ENCODE data around the gene OR10D3.
"Not testable (repeated sequence)": the region's sequence is repeated elsewhere in the genome, so short reads cannot be mapped to it uniquely, and the experiment has no call there.

Gene OR10D3

DNA sequence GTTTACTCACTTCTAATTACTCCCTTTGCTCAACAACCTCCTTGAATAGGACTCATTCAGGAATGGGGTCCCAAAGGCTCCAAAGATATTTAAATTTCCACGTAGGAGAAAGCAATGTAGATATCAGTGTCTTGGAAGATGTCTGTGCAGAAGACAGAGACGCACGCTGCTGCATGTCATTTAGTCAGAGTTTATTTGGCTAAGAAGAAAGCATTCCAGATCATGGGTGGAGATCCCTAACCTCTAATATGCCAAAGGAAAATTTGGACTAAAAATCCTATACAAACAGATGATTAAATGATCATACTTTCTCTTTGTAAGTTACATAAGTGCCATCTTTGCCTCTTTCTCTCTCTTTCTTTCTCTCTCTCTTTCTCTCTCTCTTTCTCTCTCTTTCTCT, at the start of gene OR10D3:
Gene OR10D3, plus strand, starts transcription at position 278 of the 400 bp plus-strand sequence. CDS start 1,925 bp downstream, outside the sequence.
- H3K4me1 ChIP-seq (ENCODE audit: insufficient read depth, low read length) = no peaks in the 10 kb centered on the region

GRCh38 chr11:124143034-124143433, 40.1 kb upstream of the OR10D3 start:
- no peaks in the 10 kb centered on the region for H3K9me3 ChIP-seq (ENCODE audit: control insufficient read depth, insufficient read depth, low read length)
- H3K4me1 ChIP-seq (ENCODE audit: insufficient read depth, low read length) = no peaks in the 10 kb centered on the region; the same call in 1 of the 2 replicates
- no peaks in the 10 kb centered on the region for H3K36me3 ChIP-seq (ENCODE audit: insufficient read depth, low read length)
- no peak overlapping the region for H3K9ac ChIP-seq (ENCODE audit: low read depth, low read length)

More for the DNA sequence above, at the start of gene OR10D3:
- Histone ChIP-seq H3K9me3 (ENCODE audit: control insufficient read depth, insufficient read depth, low read length) (no peaks in the 10 kb centered on the region), H3K9ac (ENCODE audit: low read depth, low read length) (no peak within 1 kb of the TSS), H3K36me3 (ENCODE audit: insufficient read depth, low read length) (no peaks in the 10 kb centered on the region)

DNA sequence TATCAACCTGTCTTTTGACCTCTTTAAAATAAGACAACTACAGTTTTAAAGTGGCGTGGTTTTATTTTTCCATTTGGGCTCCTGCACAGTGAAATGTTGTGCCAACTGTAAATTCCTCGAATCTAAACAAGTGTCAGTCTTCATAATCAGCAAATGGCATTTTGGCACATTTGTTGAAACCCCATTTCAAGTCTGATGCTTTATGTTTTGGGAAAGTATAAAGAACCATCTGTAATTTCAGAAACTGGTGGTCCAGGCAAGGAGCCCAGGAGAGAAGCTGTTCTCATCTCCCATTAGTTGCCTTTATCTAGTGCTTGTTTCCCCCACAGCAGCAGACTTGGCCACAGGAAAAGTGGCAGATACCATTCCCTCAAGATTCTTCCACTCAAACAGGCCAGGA, 35.2 kb upstream of the OR10D3 start:
- Histone ChIP-seq H3K4me1 (ENCODE audit: insufficient read depth, low read length) (no peaks in the 10 kb centered on the region; the same call in 1 of the 2 replicates), H3K9me3 (ENCODE audit: control insufficient read depth, insufficient read depth, low read length) (no peaks in the 10 kb centered on the region), H3K9ac (ENCODE audit: low read depth, low read length) (no peak overlapping the region), H3K36me3 (ENCODE audit: insufficient read depth, low read length) (no peaks in the 10 kb centered on the region)

DNA sequence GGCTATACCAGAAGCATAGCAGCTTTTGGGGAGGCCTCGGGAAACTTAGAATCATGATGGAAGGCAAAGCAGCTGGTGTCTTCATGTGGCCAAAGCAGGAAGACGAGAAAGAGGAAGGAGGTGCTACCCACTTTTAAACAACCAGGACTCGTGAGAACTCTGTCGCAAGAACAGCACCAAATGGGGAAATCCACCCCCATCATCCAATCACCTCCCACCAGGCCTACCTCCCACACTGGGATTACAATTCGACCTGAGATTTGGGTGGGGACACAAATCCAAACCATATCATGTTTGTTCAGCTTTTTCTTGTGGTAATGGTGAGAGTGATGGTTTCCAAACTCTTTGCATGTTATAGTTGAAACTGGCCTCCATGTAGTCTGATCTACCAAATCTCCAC, 32.5 kb upstream of the OR10D3 start:
- Histone ChIP-seq H3K9ac (ENCODE audit: low read depth, low read length) (no peak overlapping the region), H3K4me1 (ENCODE audit: insufficient read depth, low read length) (no peaks in the 10 kb centered on the region), H3K9me3 (ENCODE audit: control insufficient read depth, insufficient read depth, low read length) (no peaks in the 10 kb centered on the region), H3K36me3 (ENCODE audit: insufficient read depth, low read length) (no peaks in the 10 kb centered on the region)

DNA sequence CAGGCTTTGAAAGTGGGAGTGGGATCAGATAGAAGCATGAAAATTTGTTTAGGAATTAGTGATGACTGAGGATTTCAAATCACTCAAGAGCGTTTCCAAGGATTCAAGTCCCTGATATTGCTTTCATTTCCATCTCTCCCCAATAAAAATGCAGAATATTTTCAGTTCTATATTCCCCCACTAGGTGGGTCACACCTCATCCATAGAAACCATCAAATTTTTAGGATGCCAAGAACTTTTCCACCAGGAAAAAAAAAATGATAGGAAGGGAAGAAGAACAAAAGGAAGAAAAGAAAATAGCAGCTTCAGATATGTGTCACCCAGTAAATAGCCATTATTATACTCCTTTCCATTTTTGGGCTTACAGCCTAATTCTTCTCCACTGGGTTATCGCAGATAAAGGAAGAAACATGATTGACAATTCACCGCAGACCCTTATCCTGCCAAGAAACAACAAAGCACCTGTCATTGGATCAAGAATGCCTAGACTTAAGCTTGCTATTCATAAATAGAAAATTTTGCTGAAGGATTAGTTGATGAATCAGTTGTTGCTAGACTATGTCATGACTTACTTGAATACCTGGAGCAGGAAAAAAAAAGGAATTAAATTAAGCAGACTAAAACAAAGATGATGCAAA, 30.3 kb upstream of the OR10D3 start:
- Histone ChIP-seq H3K36me3 (ENCODE audit: insufficient read depth, low read length) (no peaks in the 10 kb centered on the region), H3K9ac (ENCODE audit: low read depth, low read length) (no peak overlapping the region), H3K9me3 (ENCODE audit: control insufficient read depth, insufficient read depth, low read length) (no peaks in the 10 kb centered on the region)

GRCh38 chr11:124153821-124154220, 29.3 kb upstream of the OR10D3 start:
- Histone ChIP-seq H3K36me3 (ENCODE audit: insufficient read depth, low read length) (no peaks in the 10 kb centered on the region), H3K9ac (ENCODE audit: low read depth, low read length) (no peak overlapping the region), H3K4me1 (ENCODE audit: insufficient read depth, low read length) (no peaks in the 10 kb centered on the region), H3K9me3 (ENCODE audit: control insufficient read depth, insufficient read depth, low read length) (no peaks in the 10 kb centered on the region)

More for the DNA sequence above, 30.3 kb upstream of the OR10D3 start:
- H3K4me1 ChIP-seq (ENCODE audit: insufficient read depth, low read length) = no peaks in the 10 kb centered on the region

- Histone ChIP-seq H3K9me3 (ENCODE audit: control insufficient read depth, insufficient read depth, low read length) (no peaks in the 10 kb centered on the region), H3K9ac (ENCODE audit: low read depth, low read length) (no peak overlapping the region), H3K36me3 (ENCODE audit: insufficient read depth, low read length) (no peaks in the 10 kb centered on the region), H3K4me1 (ENCODE audit: insufficient read depth, low read length) (no peaks in the 10 kb centered on the region)
Observed at GRCh38 chr11:124159481-124159880, 23.7 kb upstream of the OR10D3 start.

DNA sequence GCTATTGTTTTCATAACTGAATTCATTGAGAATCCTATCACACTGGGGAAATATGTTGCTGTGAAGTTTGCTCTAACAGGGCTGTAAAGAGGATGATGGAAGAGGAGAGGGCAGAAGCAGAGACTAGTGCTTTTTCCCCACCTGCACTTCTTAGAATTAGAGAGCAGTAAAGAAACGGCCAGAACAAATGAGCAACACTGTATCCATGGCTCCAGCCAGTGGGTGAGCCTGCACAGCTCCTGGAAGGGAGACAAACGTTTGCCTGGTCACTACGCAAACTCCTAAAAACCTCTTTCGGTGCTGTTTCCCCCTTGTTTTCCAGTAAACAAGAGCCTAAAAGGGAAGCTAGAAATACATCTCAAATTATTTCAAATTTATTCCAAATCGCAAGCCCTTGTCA, 22.2 kb upstream of the OR10D3 start:
- H3K9ac ChIP-seq (ENCODE audit: low read depth, low read length) = no peak overlapping the region

GRCh38 chr11:124167826-124168231, 15.3 kb upstream of the OR10D3 start:
- H3K9me3 ChIP-seq (ENCODE audit: control insufficient read depth, insufficient read depth, low read length) = no peaks in the 10 kb centered on the region
- H3K4me1 ChIP-seq (ENCODE audit: insufficient read depth, low read length) = 0 out of 2 replicates have a peak, but pooled peaks cover 5% of the 10 kb centered on the region
- no peaks in the 10 kb centered on the region for H3K36me3 ChIP-seq (ENCODE audit: insufficient read depth, low read length)
- H3K9ac ChIP-seq (ENCODE audit: low read depth, low read length) = no peak overlapping the region

More for the DNA sequence above, 22.2 kb upstream of the OR10D3 start:
- Histone ChIP-seq H3K4me1 (ENCODE audit: insufficient read depth, low read length) (no peaks in the 10 kb centered on the region), H3K9me3 (ENCODE audit: control insufficient read depth, insufficient read depth, low read length) (no peaks in the 10 kb centered on the region), H3K36me3 (ENCODE audit: insufficient read depth, low read length) (no peaks in the 10 kb centered on the region)

GRCh38 chr11:124168796-124169195, 14.3 kb upstream of the OR10D3 start:
- H3K4me1 ChIP-seq (ENCODE audit: insufficient read depth, low read length) = 0 out of 2 replicates have a peak, but pooled peaks cover 5% of the 10 kb centered on the region
- no peak overlapping the region for H3K9ac ChIP-seq (ENCODE audit: low read depth, low read length)
- no peaks in the 10 kb centered on the region for H3K9me3 ChIP-seq (ENCODE audit: control insufficient read depth, insufficient read depth, low read length)
- H3K36me3 ChIP-seq (ENCODE audit: insufficient read depth, low read length) = no peaks in the 10 kb centered on the region

DNA sequence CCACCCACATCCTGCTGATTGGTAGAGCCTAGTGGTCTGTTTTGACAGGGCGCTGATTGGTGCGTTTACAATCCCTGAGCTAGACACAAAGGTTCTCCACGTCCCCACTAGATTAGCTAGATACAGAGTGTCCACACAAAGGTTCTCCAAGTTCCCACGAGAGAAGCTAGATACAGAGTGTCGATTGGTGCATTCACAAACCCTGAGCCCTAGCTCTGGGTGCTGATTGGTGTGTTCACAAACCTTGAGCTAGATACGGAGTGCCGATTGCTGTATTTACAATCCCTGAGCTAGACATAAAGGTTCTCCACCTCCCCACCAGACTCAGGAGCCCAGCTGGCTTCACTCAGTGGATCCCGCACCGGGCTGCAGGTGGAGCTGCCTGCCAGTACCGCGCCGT, 12.8 kb upstream of the OR10D3 start:
- not testable (repeated sequence) for H3K9ac ChIP-seq (ENCODE audit: low read depth, low read length); H3K36me3 ChIP-seq (ENCODE audit: insufficient read depth, low read length); H3K9me3 ChIP-seq (ENCODE audit: control insufficient read depth, insufficient read depth, low read length); H3K4me1 ChIP-seq (ENCODE audit: insufficient read depth, low read length)

GRCh38 chr11:124170801-124171586, 12.2 kb upstream of the OR10D3 start:
- no peaks in the 10 kb centered on the region for H3K36me3 ChIP-seq (ENCODE audit: insufficient read depth, low read length)
- no peak overlapping the region; the same call in 1 of the 2 replicates for H3K9ac ChIP-seq (ENCODE audit: low read depth, low read length)
- no peaks in the 10 kb centered on the region for H3K9me3 ChIP-seq (ENCODE audit: control insufficient read depth, insufficient read depth, low read length)
- H3K4me1 ChIP-seq (ENCODE audit: insufficient read depth, low read length) = 0 out of 2 replicates have a peak, but pooled peaks cover 8% of the 10 kb centered on the region

DNA sequence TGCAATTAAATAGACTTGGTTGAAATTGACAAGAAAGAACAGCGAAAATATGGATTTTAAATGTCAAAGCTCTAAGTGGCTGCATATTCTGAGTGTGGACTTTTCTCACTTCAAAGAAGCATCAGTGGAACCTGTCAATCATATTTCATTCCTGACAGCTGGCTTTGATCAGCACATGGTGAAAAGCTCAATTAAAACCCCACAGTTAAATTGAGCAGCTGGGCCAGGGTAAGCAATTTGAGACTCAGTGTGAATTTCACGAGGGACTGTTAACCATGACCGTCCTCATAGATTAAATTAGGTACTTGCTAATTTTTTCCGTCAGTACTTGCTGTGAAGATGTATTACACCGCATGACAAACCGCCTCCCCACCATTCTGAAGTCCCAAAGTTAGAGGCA, 11.0 kb upstream of the OR10D3 start:
- Histone ChIP-seq H3K9ac (ENCODE audit: low read depth, low read length) (no peak overlapping the region), H3K36me3 (ENCODE audit: insufficient read depth, low read length) (no peaks in the 10 kb centered on the region), H3K4me1 (ENCODE audit: insufficient read depth, low read length) (0 out of 2 replicates have a peak, but pooled peaks cover 8% of the 10 kb centered on the region), H3K9me3 (ENCODE audit: control insufficient read depth, insufficient read depth, low read length) (no peaks in the 10 kb centered on the region)

- Histone ChIP-seq H3K9me3 (ENCODE audit: control insufficient read depth, insufficient read depth, low read length) (no peaks in the 10 kb centered on the region), H3K36me3 (ENCODE audit: insufficient read depth, low read length) (no peaks in the 10 kb centered on the region), H3K9ac (ENCODE audit: low read depth, low read length) (no peak overlapping the region), H3K4me1 (ENCODE audit: insufficient read depth, low read length) (0 out of 2 replicates have a peak, but pooled peaks cover 8% of the 10 kb centered on the region)
Observed at GRCh38 chr11:124172599-124172998, 10.5 kb upstream of the OR10D3 start.

Data from ES-I3 (cell line).